ENCODE results near the gene TCTN3.

DNA sequence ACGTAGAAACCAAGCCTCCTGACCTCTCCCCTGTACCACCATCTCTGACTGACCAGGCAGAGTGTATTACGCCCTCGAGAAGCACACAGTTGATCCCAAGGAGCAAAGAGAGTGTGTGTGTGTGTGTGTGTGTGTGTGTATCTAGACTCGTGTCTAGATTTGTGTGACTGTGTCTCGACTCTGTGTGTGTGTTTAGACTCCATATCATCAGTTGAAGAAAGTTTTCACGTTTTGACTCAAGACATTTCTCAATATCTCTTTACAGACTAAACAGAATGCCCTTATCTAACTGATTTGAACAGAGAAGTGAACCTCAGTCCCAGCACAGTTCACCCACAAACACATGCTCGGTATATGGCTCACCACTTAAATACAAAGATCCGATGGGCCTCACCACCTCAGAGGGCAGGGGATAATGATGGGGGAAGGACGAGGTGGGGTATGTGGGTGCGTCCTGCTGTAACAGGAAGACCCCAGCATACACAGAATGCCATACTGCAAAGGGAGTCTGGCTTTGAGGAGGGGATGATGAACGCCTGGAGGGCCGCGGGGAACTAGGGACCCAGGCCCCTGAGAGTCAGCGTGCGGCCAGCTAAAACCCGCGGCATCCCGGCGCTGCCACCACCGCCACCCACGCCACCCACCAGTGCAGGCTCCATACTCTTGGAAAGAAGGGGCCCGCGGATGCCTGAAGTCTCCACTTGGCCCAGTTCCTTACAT is 38.0 kb downstream of the TCTN3 start:
- TF ChIP-seq ZZZ3 (CRISPR knock-in tag; IDR thresholded peaks at IDR 0.05; ENCODE audit: borderline replicate concordance) (no peak), JUN (CRISPR knock-in tag; IDR thresholded peaks at IDR 0.05) (no peak), ZFP37 (CRISPR knock-in tag; IDR thresholded peaks at IDR 0.05; ENCODE audit: borderline replicate concordance) (no peak), NCOA5 (CRISPR knock-in tag; IDR thresholded peaks at IDR 0.05) (no peak), ZNF788 (CRISPR knock-in tag; IDR thresholded peaks at IDR 0.05; ENCODE audit: borderline replicate concordance) (no peak), SP1 (IDR thresholded peaks at IDR 0.05) (no peak), SP1 (CRISPR knock-in tag; IDR thresholded peaks at IDR 0.05) (no peak), ZFP82 (CRISPR knock-in tag; IDR thresholded peaks at IDR 0.05; ENCODE audit: borderline replicate concordance) (no peak)
- TF ChIP-seq, protein P1, sequence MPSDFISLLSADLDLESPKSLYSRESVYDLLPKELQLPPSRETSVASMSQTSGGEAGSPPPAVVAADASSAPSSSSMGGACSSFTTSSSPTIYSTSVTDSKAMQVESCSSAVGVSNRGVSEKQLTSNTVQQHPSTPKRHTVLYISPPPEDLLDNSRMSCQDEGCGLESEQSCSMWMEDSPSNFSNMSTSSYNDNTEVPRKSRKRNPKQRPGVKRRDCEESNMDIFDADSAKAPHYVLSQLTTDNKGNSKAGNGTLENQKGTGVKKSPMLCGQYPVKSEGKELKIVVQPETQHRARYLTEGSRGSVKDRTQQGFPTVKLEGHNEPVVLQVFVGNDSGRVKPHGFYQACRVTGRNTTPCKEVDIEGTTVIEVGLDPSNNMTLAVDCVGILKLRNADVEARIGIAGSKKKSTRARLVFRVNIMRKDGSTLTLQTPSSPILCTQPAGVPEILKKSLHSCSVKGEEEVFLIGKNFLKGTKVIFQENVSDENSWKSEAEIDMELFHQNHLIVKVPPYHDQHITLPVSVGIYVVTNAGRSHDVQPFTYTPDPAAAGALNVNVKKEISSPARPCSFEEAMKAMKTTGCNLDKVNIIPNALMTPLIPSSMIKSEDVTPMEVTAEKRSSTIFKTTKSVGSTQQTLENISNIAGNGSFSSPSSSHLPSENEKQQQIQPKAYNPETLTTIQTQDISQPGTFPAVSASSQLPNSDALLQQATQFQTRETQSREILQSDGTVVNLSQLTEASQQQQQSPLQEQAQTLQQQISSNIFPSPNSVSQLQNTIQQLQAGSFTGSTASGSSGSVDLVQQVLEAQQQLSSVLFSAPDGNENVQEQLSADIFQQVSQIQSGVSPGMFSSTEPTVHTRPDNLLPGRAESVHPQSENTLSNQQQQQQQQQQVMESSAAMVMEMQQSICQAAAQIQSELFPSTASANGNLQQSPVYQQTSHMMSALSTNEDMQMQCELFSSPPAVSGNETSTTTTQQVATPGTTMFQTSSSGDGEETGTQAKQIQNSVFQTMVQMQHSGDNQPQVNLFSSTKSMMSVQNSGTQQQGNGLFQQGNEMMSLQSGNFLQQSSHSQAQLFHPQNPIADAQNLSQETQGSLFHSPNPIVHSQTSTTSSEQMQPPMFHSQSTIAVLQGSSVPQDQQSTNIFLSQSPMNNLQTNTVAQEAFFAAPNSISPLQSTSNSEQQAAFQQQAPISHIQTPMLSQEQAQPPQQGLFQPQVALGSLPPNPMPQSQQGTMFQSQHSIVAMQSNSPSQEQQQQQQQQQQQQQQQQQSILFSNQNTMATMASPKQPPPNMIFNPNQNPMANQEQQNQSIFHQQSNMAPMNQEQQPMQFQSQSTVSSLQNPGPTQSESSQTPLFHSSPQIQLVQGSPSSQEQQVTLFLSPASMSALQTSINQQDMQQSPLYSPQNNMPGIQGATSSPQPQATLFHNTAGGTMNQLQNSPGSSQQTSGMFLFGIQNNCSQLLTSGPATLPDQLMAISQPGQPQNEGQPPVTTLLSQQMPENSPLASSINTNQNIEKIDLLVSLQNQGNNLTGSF (CRISPR knock-in tag; IDR thresholded peaks at IDR 0.05), result no peak
- TF ChIP-seq, protein P2, sequence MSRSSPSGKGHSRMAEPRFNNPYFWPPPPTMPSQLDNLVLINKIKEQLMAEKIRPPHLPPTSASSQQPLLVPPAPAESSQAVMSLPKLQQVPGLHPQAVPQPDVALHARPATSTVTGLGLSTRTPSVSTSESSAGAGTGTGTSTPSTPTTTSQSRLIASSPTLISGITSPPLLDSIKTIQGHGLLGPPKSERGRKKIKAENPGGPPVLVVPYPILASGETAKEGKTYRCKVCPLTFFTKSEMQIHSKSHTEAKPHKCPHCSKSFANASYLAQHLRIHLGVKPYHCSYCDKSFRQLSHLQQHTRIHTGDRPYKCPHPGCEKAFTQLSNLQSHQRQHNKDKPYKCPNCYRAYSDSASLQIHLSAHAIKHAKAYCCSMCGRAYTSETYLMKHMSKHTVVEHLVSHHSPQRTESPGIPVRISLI (CRISPR knock-in tag; IDR thresholded peaks at IDR 0.05; ENCODE audit: borderline replicate concordance), result no peak
- TF ChIP-seq, protein P3, sequence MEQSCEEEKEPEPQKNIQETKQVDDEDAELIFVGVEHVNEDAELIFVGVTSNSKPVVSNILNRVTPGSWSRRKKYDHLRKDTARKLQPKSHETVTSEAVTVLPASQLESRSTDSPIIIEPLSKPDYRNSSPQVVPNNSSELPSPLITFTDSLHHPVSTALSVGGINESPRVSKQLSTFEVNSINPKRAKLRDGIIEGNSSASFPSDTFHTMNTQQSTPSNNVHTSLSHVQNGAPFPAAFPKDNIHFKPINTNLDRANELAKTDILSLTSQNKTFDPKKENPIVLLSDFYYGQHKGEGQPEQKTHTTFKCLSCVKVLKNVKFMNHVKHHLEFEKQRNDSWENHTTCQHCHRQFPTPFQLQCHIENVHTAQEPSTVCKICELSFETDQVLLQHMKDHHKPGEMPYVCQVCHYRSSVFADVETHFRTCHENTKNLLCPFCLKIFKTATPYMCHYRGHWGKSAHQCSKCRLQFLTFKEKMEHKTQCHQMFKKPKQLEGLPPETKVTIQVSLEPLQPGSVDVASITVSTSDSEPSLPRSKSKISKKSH (CRISPR knock-in tag; IDR thresholded peaks at IDR 0.05; ENCODE audit: borderline replicate concordance), result no peak

Data from HepG2 (cell line).